Fibroblast of lung (primary cell): ENCODE measurements around the gene TRIM54. TPM values are rescaled to one million over a fixed set of nuclear protein-coding genes. Genes with fewer than 3 reads are reported as not detected.

ENCODE experiments used
- DNase-seq, 2 donors: peaks; one replicate each; pipeline versions ENCODE4 v3.0.0 to v3.0.0-alpha.2; 2010; ENCODE audit warnings: low read depth in 2 of 2
- H2AFZ ChIP-seq: 2 replicates; pipeline ENCODE4 v1.5.1; 2012; ENCODE audit warnings: low read length, control low read depth, inconsistent platforms
- H3K27ac ChIP-seq: 2 replicates; pipeline ENCODE4 v1.5.1; 2011; ENCODE audit warnings: low read length, control low read depth; ENCODE audit not compliant: insufficient read depth
- H3K27me3 ChIP-seq: 2 replicates; pipeline ENCODE4 v1.5.1; 2011; ENCODE audit warnings: mild to moderate bottlenecking, low read length; ENCODE audit not compliant: control insufficient read depth, insufficient read depth
- H3K36me3 ChIP-seq: 2 replicates; pipeline ENCODE4 v1.5.1; 2011; ENCODE audit warnings: low read length; ENCODE audit not compliant: control insufficient read depth, insufficient read depth
- H3K4me1 ChIP-seq: 2 replicates; pipeline ENCODE4 v1.5.1; 2011; ENCODE audit warnings: low read length; ENCODE audit not compliant: control insufficient read depth, insufficient read depth; ENCODE audit errors: extremely low read depth
- H3K4me2 ChIP-seq: 2 replicates; pipeline ENCODE4 v1.5.1; 2011; ENCODE audit warnings: low read length, control low read depth; ENCODE audit not compliant: insufficient read depth; ENCODE audit errors: extremely low read depth
- H3K4me3 ChIP-seq, 4 experiments: fragments of 200-600 bp in 1 of 4; sonication (generic) in 1 of 4; replicated peaks in 1 of 4; 2 replicates each; pipeline ENCODE4 v1.5.1; 2011 to 2016; ENCODE audit warnings: low read length in 4 of 4, low read depth in 3 of 4, mild to moderate bottlenecking in 3 of 4, control low read depth in 2 of 4, inconsistent platforms in 1 of 4, mixed read lengths in 1 of 4; ENCODE audit not compliant: insufficient read depth in 1 of 4; ENCODE audit errors: control extremely low read depth in 1 of 4
- H3K79me2 ChIP-seq: 2 replicates; pipeline ENCODE4 v1.5.1; 2012; ENCODE audit warnings: mild to moderate bottlenecking, low read length, inconsistent platforms; ENCODE audit not compliant: control insufficient read depth, insufficient read depth
- H3K9ac ChIP-seq: 2 replicates; pipeline ENCODE4 v1.5.1; 2011; ENCODE audit warnings: mild to moderate bottlenecking, low read length, control low read depth; ENCODE audit not compliant: insufficient read depth
- H3K9me3 ChIP-seq: 2 replicates; pipeline ENCODE4 v1.5.1; 2012; ENCODE audit warnings: low read depth, low read length; ENCODE audit not compliant: control insufficient read depth, insufficient read depth
- H4K20me1 ChIP-seq: 2 replicates; pipeline ENCODE4 v1.5.1; 2011; ENCODE audit warnings: low read length; ENCODE audit not compliant: control insufficient read depth, insufficient read depth; ENCODE audit errors: extremely low read depth
- CTCF ChIP-seq, 2 donors: IDR thresholded peaks in 1 of 2; conservative IDR thresholded peaks in 1 of 2; 1 replicate in 1 of 2; 2 replicates in 1 of 2; pipeline ENCODE4 v1.5.1; 2011 to 2012; ENCODE audit warnings: low read length in 2 of 2, control low read depth in 1 of 2, inconsistent platforms in 1 of 2, low read depth in 1 of 2, mild to moderate bottlenecking in 1 of 2
- EZH2 ChIP-seq: IDR thresholded peaks from 2 replicates; pipeline ENCODE4 v1.5.1; 2012; ENCODE audit warnings: low read length, control low read depth, mild to moderate bottlenecking; ENCODE audit errors: missing control alignments
- polyA plus RNA-seq, 2 donors: library from polyadenylated mRNA; depleted of rRNA in 1 of 2; stranded (reverse) in 1 of 2; unstranded in 1 of 2; fragments of >200 nt; gene quantifications; 2 replicates each; pipeline ENCODE4 v1.2.1, GENCODE V29; 2011 to 2012; ENCODE audit warnings: missing spikeins in 1 of 2
- total RNA-seq: library from RNA; depleted of rRNA; stranded (reverse); fragments of >200 nt; gene quantifications from 2 replicates; pipeline ENCODE4 v1.2.1, GENCODE V29; 2014

Gene TRIM54
- total and polyA plus RNA-seq, 2 donors (not counting 1 experiment from before 2014, with no cell fraction given) = 0.17 TPM; not detected in 1

GRCh38 chr2:27320958-27321543, 38.8 kb downstream of the TRIM54 start:
- Histone ChIP-seq H3K9ac (no peak overlapping the region), H2AFZ (no peak overlapping the region)

GRCh38 chr2:27322301-27322765, 40.1 kb downstream of the TRIM54 start:
- Histone ChIP-seq H3K27me3 (no peaks in the 10 kb centered on the region), H3K9me3 (no peaks in the 10 kb centered on the region), H3K36me3 (peaks cover 5% of the 10 kb centered on the region), H4K20me1 (no peaks in the 10 kb centered on the region), H3K27ac (peak overlapping the region; percentile 93), H3K4me1 (peaks cover 15% of the 10 kb centered on the region), H3K4me3 (peak overlapping the region; percentile 48 to 99 (median 84)), H3K9ac (peak overlapping the region; percentile 82), H2AFZ (peak overlapping the region; percentile 30), H3K79me2 (peaks cover 8% of the 10 kb centered on the region), H3K4me2 (peak overlapping the region; percentile 99)
- TF ChIP-seq CTCF (conservative IDR thresholded peaks at IDR 0.05 in 1 of 2, IDR thresholded peaks at IDR 0.05 in 1 of 2; ENCODE audit: low read depth in 1 of 2, low read length in 2 of 2) (no peak), EZH2 (no peak)
- peak in 1 of 2 donors; percentile 17 for DNase-seq

More at GRCh38 chr2:27320958-27321543, 38.8 kb downstream of the TRIM54 start:
- peak overlapping the region; percentile 39 for H3K4me2 ChIP-seq
- peak; percentile 53 to 61 for TF ChIP-seq CTCF (conservative IDR thresholded peaks at IDR 0.05 in 1 of 2, IDR thresholded peaks at IDR 0.05 in 1 of 2; ENCODE audit: low read depth in 1 of 2, low read length in 2 of 2)
- TF ChIP-seq EZH2 = no peak
- no peaks in the 10 kb centered on the region for H3K27me3 ChIP-seq
- DNase-seq = peak; percentile 98
- H3K9me3 ChIP-seq = no peaks in the 10 kb centered on the region
- H3K4me1 ChIP-seq = peaks cover 15% of the 10 kb centered on the region
- no peaks in the 10 kb centered on the region for H3K36me3 ChIP-seq
- peak overlapping the region; percentile 93 for H3K27ac ChIP-seq
- peaks cover 8% of the 10 kb centered on the region for H3K79me2 ChIP-seq
- H4K20me1 ChIP-seq = no peaks in the 10 kb centered on the region
- H3K4me3 ChIP-seq = peak overlapping the region in 2 of 4 experiments; percentile 25 to 82

GRCh38 chr2:27322766-27323595, 40.8 kb downstream of the TRIM54 start, which contains the start of gene MPV17:
Gene MPV17 (minus strand): TSS chr2:27323097. CDS start chr2:27322517, 580 bp downstream.
- peaks cover 15% of the 10 kb centered on the region for H3K4me1 ChIP-seq
- peak; percentile 90 to 93 for DNase-seq
- TF ChIP-seq CTCF (conservative IDR thresholded peaks at IDR 0.05 in 1 of 2, IDR thresholded peaks at IDR 0.05 in 1 of 2; ENCODE audit: low read depth in 1 of 2, low read length in 2 of 2) (no peak), EZH2 (no peak)
- no peaks in the 10 kb centered on the region for H3K27me3 ChIP-seq
- peak within 1 kb of the TSS; percentile 82 for H3K9ac ChIP-seq
- H3K9me3 ChIP-seq = no peaks in the 10 kb centered on the region
- H3K4me3 ChIP-seq = peak within 1 kb of the TSS; percentile 48 to 99 (median 84)
- H3K27ac ChIP-seq = peak within 1 kb of the TSS; percentile 93
- H3K4me2 ChIP-seq = peak within 1 kb of the TSS; percentile 99
- H3K36me3 ChIP-seq = peaks cover 7% of the 10 kb centered on the region
- peak within 1 kb of the TSS; percentile 30 for H2AFZ ChIP-seq
- H3K79me2 ChIP-seq = peaks cover 8% of the 10 kb centered on the region
- H4K20me1 ChIP-seq = no peaks in the 10 kb centered on the region
